Ovary (tissue), 3 donors: ENCODE results near the gene KIF11.

Source experiments
- CTCF ChIP-seq, 3 donors: fragments of 450-650 bp in 2 of 3; fragments of 200-600 bp in 1 of 3; IDR thresholded peaks; one replicate each; pipeline versions ENCODE4 v1.5.1 to v1.8.0; 2016 to 2022; ENCODE audit warnings: antibody characterized with exemption in 3 of 3, mild to moderate bottlenecking in 1 of 3
- POLR2A ChIP-seq: fragments of 450-650 bp; IDR thresholded peaks from one replicate; pipeline ENCODE4 v1.6.1; 2017; ENCODE audit warnings: antibody characterized with exemption, mild to moderate bottlenecking, moderate library complexity
- donor health status: DM: no; HTN: no; CAD: no.

GRCh38 chr10:92595505-92595904 is 2.6 kb downstream of the KIF11 start:
- TF ChIP-seq POLR2A (no peak), CTCF (IDR thresholded peaks at IDR 0.05) (no peak)
